Astrocyte (in vitro differentiated cells and primary cell): ENCODE results near the gene MIB1. TPM values are rescaled to one million over a fixed set of nuclear protein-coding genes. Genes with fewer than 3 reads are reported as not detected.

Experiments used
- DNase-seq: peaks from one replicate; pipeline ENCODE4 v3.0.0-alpha.2; 2010; ENCODE audit warnings: low read depth
- FAIRE-seq: peaks from 2 replicates; lab custom pipeline; 2011; peaks lifted over from hg19 to GRCh38; lab: Jason Lieb, UNC
- H2AFZ ChIP-seq: 2 replicates; pipeline ENCODE4 v1.6.0; 2012; ENCODE audit warnings: low read depth, low read length, inconsistent platforms
- H3K27ac ChIP-seq: 2 replicates; pipeline ENCODE4 v1.5.1; 2011; ENCODE audit warnings: low read depth, low read length, inconsistent platforms
- H3K27me3 ChIP-seq: 2 replicates; pipeline ENCODE4 v1.6.0; 2011; ENCODE audit warnings: low read length, inconsistent platforms; ENCODE audit not compliant: insufficient read depth
- H3K36me3 ChIP-seq: 2 replicates; pipeline ENCODE4 v1.5.1; 2011; ENCODE audit warnings: low read length, inconsistent platforms; ENCODE audit not compliant: insufficient read depth
- H3K4me1 ChIP-seq: 2 replicates; pipeline ENCODE4 v1.5.1; 2011; ENCODE audit warnings: low read length, inconsistent platforms; ENCODE audit not compliant: insufficient read depth
- H3K4me2 ChIP-seq: 2 replicates; pipeline ENCODE4 v1.6.0; 2012; ENCODE audit warnings: low read length, inconsistent platforms
- H3K4me3 ChIP-seq: 2 replicates; pipeline ENCODE4 v1.5.1; 2011; ENCODE audit warnings: low read depth, mild to moderate bottlenecking, low read length, inconsistent platforms; ENCODE audit not compliant: insufficient read depth
- H3K79me2 ChIP-seq: 2 replicates; pipeline ENCODE4 v1.6.0; 2012; ENCODE audit warnings: mild to moderate bottlenecking, low read length, inconsistent platforms; ENCODE audit not compliant: insufficient read depth
- H3K9ac ChIP-seq: 2 replicates; pipeline ENCODE4 v1.6.0; 2012; ENCODE audit warnings: mild to moderate bottlenecking, low read length, inconsistent platforms
- H3K9me3 ChIP-seq: 2 replicates; pipeline ENCODE4 v1.5.1; 2012; ENCODE audit warnings: low read depth, mild to moderate bottlenecking, low read length, inconsistent platforms; ENCODE audit not compliant: insufficient read depth
- H4K20me1 ChIP-seq: 2 replicates; pipeline ENCODE4 v1.6.0; 2012; ENCODE audit warnings: low read length, inconsistent platforms; ENCODE audit not compliant: insufficient read depth
- H3K27ac Mint-ChIP-seq: one replicate; pipeline ENCODE4 v1.8.0; 2021; ENCODE audit warnings: mild to moderate bottlenecking, mixed read lengths; ENCODE audit not compliant: unreplicated experiment
- H3K27me3 Mint-ChIP-seq: one replicate; pipeline ENCODE4 v1.8.0; 2021; ENCODE audit warnings: low read depth, mixed read lengths; ENCODE audit not compliant: unreplicated experiment
- H3K36me3 Mint-ChIP-seq: one replicate; pipeline ENCODE4 v1.8.0; 2021; ENCODE audit warnings: low read depth, mixed read lengths; ENCODE audit not compliant: unreplicated experiment
- H3K4me1 Mint-ChIP-seq: one replicate; pipeline ENCODE4 v1.8.0; 2021; ENCODE audit warnings: low read depth, mixed read lengths; ENCODE audit not compliant: unreplicated experiment
- H3K4me3 Mint-ChIP-seq: one replicate; pipeline ENCODE4 v1.8.0; 2021; ENCODE audit warnings: mild to moderate bottlenecking, moderate library complexity, mixed read lengths; ENCODE audit not compliant: unreplicated experiment
- H3K9me3 Mint-ChIP-seq: one replicate; pipeline ENCODE4 v1.8.0; 2021; ENCODE audit warnings: mild to moderate bottlenecking, mixed read lengths; ENCODE audit not compliant: unreplicated experiment
- CTCF ChIP-seq: IDR thresholded peaks from 2 replicates; pipeline ENCODE4 v1.5.1; 2011; ENCODE audit warnings: low read depth, mild to moderate bottlenecking, inconsistent platforms, low read length, moderate library complexity; ENCODE audit not compliant: insufficient read depth
- EZH2 ChIP-seq: IDR thresholded peaks from 2 replicates; pipeline ENCODE4 v1.6.1; 2012; ENCODE audit warnings: mild to moderate bottlenecking, low read length, inconsistent platforms; ENCODE audit not compliant: insufficient read depth
- total RNA-seq: library from RNA; stranded (reverse); gene quantifications from 2 replicates; pipeline ENCODE4 v1.2.1, GENCODE V29; 2021

The MIB1 gene
- total RNA-seq, 1 donor from 2014 or later: 56.1 TPM

GRCh38 chr18:21915546-21915945 lies 175.0 kb downstream of the MIB1 start:
- no peak overlapping the region for H2AFZ ChIP-seq
- H3K27ac Mint-ChIP-seq: no peak overlapping the region
- FAIRE-seq: no peak
- no peaks in the 10 kb centered on the region for H3K9me3 ChIP-seq
- TF ChIP-seq EZH2 (no peak), CTCF (no peak)
- no peak overlapping the region for H3K4me3 Mint-ChIP-seq
- H3K4me1 ChIP-seq: no peaks in the 10 kb centered on the region
- peaks cover 2% of the 10 kb centered on the region for H3K9me3 Mint-ChIP-seq
- peaks cover 13% of the 10 kb centered on the region for H3K27me3 Mint-ChIP-seq
- H3K4me3 ChIP-seq: no peak overlapping the region
- no peak overlapping the region for H3K9ac ChIP-seq
- H4K20me1 ChIP-seq: no peaks in the 10 kb centered on the region
- no peaks in the 10 kb centered on the region for H3K79me2 ChIP-seq
- no peak for DNase-seq
- no peaks in the 10 kb centered on the region for H3K36me3 ChIP-seq
- H3K27me3 ChIP-seq: peaks cover 14% of the 10 kb centered on the region
- H3K4me2 ChIP-seq: no peak overlapping the region
- H3K4me1 Mint-ChIP-seq: no peaks in the 10 kb centered on the region
- no peak overlapping the region for H3K27ac ChIP-seq
- no peaks in the 10 kb centered on the region for H3K36me3 Mint-ChIP-seq

- Mint-ChIP-seq H3K27me3 (peaks cover 5% of the 10 kb centered on the region), H3K4me3 (no peak overlapping the region), H3K9me3 (peaks cover 2% of the 10 kb centered on the region), H3K27ac (no peak overlapping the region), H3K36me3 (no peaks in the 10 kb centered on the region), H3K4me1 (no peaks in the 10 kb centered on the region)
- DNase-seq (no peak), FAIRE-seq (no peak)
- H4K20me1 ChIP-seq: no peaks in the 10 kb centered on the region
- no peak overlapping the region for H3K27ac ChIP-seq
- H3K4me2 ChIP-seq: no peak overlapping the region
- no peak overlapping the region for H2AFZ ChIP-seq
- peaks cover 7% of the 10 kb centered on the region for H3K27me3 ChIP-seq
- H3K36me3 ChIP-seq: no peaks in the 10 kb centered on the region
- H3K4me3 ChIP-seq: no peak overlapping the region
- no peak overlapping the region for H3K9ac ChIP-seq
- H3K9me3 ChIP-seq: no peaks in the 10 kb centered on the region
- no peak for TF ChIP-seq CTCF
- H3K4me1 ChIP-seq: no peaks in the 10 kb centered on the region
- no peaks in the 10 kb centered on the region for H3K79me2 ChIP-seq
These were observed 176.0 kb downstream of the MIB1 start for GRCh38 chr18:21916594-21916993.

GRCh38 chr18:21918693-21919092 lies 178.1 kb downstream of the MIB1 start:
- H3K4me3 Mint-ChIP-seq: no peak overlapping the region
- H2AFZ ChIP-seq: no peak overlapping the region
- no peak overlapping the region for H3K4me2 ChIP-seq
- no peaks in the 10 kb centered on the region for H3K79me2 ChIP-seq
- no peaks in the 10 kb centered on the region for H3K36me3 Mint-ChIP-seq
- DNase-seq: no peak
- H3K27me3 ChIP-seq: peaks cover under 1% of the 10 kb centered on the region
- H3K4me1 ChIP-seq: no peaks in the 10 kb centered on the region
- H4K20me1 ChIP-seq: no peaks in the 10 kb centered on the region
- no peaks in the 10 kb centered on the region for H3K9me3 ChIP-seq
- TF ChIP-seq CTCF (no peak), EZH2 (no peak)
- H3K4me1 Mint-ChIP-seq: no peaks in the 10 kb centered on the region
- peaks cover 2% of the 10 kb centered on the region for H3K9me3 Mint-ChIP-seq
- H3K27ac ChIP-seq: no peak overlapping the region
- H3K4me3 ChIP-seq: no peak overlapping the region
- H3K27ac Mint-ChIP-seq: no peak overlapping the region
- no peak overlapping the region for H3K9ac ChIP-seq
- peaks cover 5% of the 10 kb centered on the region for H3K27me3 Mint-ChIP-seq
- H3K36me3 ChIP-seq: no peaks in the 10 kb centered on the region
- FAIRE-seq: no peak

Other genes starting within 250 kb of the MIB1 start
- 17.5 and 18.6 TPM in 2 replicates for gene ESCO1, start 140.1 kb upstream of the MIB1 start, total RNA-seq
- 51.4 and 60.6 TPM in 2 replicates for gene SNRPD1, start 128.5 kb upstream of the MIB1 start, total RNA-seq
- 5.1 and 6.4 TPM in 2 replicates for gene ABHD3, start 36.0 kb upstream of the MIB1 start, total RNA-seq